ENCODE results near the gene CASR. TPM values are rescaled to one million over a fixed set of nuclear protein-coding genes. Genes with fewer than 3 reads are reported as not detected.
"Not testable (repeated sequence)": the region's sequence is repeated elsewhere in the genome, so short reads cannot be mapped to it uniquely, and the experiment has no call there.

Gene CASR, protein sequence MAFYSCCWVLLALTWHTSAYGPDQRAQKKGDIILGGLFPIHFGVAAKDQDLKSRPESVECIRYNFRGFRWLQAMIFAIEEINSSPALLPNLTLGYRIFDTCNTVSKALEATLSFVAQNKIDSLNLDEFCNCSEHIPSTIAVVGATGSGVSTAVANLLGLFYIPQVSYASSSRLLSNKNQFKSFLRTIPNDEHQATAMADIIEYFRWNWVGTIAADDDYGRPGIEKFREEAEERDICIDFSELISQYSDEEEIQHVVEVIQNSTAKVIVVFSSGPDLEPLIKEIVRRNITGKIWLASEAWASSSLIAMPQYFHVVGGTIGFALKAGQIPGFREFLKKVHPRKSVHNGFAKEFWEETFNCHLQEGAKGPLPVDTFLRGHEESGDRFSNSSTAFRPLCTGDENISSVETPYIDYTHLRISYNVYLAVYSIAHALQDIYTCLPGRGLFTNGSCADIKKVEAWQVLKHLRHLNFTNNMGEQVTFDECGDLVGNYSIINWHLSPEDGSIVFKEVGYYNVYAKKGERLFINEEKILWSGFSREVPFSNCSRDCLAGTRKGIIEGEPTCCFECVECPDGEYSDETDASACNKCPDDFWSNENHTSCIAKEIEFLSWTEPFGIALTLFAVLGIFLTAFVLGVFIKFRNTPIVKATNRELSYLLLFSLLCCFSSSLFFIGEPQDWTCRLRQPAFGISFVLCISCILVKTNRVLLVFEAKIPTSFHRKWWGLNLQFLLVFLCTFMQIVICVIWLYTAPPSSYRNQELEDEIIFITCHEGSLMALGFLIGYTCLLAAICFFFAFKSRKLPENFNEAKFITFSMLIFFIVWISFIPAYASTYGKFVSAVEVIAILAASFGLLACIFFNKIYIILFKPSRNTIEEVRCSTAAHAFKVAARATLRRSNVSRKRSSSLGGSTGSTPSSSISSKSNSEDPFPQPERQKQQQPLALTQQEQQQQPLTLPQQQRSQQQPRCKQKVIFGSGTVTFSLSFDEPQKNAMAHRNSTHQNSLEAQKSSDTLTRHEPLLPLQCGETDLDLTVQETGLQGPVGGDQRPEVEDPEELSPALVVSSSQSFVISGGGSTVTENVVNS
- not detected in 2 replicates for total RNA-seq

GRCh38 chr3:122183521-122183892, at the start of gene CASR:
Gene CASR (plus strand): TSS chr3:122183668. CDS start chr3:122254190, 70,522 bp downstream.
- DNase-seq (ENCODE audit: low read depth in 2 of 2): no peak

- DNase-seq (ENCODE audit: low read depth in 2 of 2): no peak
Measured at GRCh38 chr3:122146466-122146865, 37.0 kb upstream of the CASR start.

DNA sequence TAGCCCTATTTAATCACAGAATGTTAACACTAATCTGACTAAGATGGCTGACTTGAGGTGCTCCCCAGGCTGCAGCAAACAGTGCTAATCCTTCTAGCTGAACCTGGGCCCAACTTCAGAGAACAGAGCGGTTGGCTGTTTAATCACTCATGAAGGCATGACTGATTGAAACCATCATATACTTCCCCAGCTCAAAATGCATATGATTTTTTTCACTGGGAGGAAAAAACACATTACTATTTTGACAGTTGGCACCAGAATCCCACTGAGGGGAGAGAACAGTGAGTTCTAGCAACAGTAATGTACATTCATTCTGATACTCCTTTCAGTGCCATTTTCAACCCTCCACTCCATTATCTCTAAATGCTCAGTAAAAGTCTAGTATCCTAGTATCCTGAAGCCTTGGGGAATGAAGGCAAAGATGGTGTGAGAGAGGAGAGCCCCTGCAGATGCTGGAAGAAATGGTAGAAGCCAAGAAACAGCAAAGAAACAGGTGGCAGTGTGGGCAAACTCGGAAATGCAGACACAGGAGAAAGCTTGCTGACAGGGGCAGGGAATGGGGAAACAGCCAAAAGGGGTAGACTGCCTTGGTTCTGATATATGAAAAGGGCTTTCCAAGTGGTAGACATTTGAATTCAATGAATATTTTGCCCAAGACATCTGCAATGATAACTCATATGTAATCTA, 34.4 kb upstream of the CASR start:
- DNase-seq (ENCODE audit: low read depth in 2 of 2): no peak

- peak in 1 of 2 donors; percentile 7 for DNase-seq (ENCODE audit: low read depth in 2 of 2)
Measured at GRCh38 chr3:122151480-122151879, 32.0 kb upstream of the CASR start.

DNA sequence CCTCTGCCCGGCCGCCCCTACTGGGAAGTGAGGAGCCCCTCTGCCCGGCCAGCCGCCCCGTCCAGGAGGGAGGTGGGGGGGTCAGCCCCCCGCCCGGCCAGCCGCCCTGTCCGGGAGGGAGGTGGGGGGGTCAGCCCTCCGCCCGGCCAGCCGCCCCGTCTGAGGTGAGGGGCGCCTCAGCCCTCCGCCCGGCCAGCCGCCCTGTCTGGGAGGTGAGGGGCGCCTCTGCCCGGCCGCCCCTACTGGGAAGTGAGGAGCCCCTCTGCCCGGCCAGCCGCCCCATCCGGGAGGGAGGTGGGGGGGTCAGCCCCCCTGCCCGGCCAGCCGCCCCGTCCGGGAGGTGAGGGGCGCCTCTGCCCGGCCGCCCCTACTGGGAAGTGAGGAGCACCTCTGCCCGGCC, 18.5 kb upstream of the CASR start:
- not testable (repeated sequence) for DNase-seq (ENCODE audit: low read depth in 2 of 2)

DNA sequence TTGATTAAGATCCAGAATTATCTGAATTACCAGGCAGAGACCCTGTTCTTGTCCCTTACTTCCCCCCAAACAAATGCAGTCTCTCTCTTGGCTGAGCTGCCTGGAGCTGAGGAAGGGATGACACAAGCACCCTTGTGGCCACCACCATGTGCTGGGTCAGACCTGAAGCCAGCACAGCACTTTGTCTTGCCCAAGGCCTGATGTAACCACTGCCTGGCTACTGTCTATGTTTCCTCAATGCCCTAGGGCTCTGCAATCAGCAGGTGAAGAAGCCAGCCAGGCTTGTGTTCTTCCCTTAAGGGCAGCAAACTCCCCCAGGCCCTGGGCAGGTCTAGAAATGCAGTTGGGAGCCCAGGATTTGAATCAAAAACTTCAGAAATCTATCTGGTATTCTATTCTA, 15.8 kb upstream of the CASR start:
- DNase-seq (ENCODE audit: low read depth in 2 of 2): no peak

GRCh38 chr3:122168044-122168443, 15.4 kb upstream of the CASR start:
- no peak for DNase-seq (ENCODE audit: low read depth in 2 of 2)

- DNase-seq (ENCODE audit: low read depth in 2 of 2): no peak
Measured at GRCh38 chr3:122169911-122170310, 13.6 kb upstream of the CASR start.

DNA sequence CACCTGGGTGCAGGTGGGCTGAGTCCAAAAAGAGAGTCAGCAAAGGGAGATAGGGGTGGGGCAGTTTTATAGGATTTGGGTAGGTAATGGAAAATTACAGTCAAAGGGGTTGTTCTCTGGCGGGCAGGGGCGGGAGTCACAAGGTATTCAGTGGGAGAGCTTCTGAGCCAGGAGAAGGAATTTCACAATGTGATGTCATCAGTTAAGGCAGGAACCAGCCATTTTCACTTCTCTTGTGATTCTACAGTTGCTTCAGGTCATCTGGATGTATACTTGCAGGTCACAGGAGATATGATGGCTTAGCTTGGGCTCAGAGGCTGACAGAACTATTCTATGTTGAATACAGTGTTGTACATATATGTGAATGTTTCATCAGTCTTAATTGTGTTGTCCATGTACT, 12.1 kb upstream of the CASR start:
- not testable (repeated sequence) for DNase-seq (ENCODE audit: low read depth in 2 of 2)

GRCh38 chr3:122178711-122179110, 4.8 kb upstream of the CASR start:
- no peak for DNase-seq (ENCODE audit: low read depth in 2 of 2)

DNA sequence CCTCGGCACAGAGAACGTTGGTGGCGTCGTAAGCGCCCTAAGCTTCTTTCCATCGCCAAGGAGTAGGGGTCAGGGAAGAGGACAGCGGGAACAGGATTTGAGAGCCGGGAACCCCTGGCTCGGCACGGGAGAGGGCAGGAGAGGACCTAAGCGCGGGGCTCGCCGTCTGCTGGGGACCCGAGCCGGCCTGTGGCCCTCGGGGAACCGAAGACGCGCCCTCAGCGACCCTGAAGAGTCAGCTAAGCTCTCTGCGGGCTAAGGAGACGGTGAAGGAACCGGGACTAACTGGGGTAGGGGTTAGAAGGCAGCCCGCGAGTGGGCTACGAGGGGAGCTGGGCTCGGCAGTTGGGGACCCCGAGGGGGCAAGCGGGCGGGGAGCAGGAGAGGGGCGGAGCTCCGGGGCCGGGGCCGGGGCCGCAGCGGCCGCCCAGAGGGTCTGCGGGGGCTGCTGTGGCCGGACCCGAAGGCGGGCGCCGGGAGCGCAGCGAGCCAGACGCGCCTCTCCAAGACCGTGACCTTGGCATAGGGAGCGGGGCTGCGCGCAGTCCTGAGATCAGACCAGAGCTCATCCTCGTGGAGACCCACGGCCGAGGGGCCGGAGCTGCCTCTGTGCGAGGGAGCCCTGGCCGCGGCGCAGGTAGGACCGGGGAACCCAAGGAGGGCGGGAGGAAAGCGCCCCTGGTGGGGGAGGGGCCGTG, 574 bp downstream of the CASR start:
- DNase-seq (ENCODE audit: low read depth in 2 of 2): no peak

DNA sequence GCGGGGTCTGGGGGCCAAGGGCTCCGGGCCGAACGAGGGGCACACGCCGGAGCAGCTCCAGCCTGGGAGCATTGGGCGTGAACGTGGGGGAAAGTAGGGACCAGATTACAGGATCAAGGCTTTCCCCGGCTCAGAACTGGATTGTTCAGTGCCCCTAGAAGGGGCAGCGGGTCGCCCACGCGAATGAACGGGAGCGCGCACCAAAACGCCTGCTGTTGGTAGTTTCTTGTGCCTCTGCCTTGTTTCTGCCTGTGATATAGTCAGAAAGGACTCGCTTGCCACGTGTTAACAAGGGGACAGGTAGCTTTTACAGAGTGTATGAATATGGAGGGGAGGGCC, 1.1 kb downstream of the CASR start:
- DNase-seq (ENCODE audit: low read depth in 2 of 2): no peak

GRCh38 chr3:122186372-122186771, 2.9 kb downstream of the CASR start:
- DNase-seq (ENCODE audit: low read depth in 2 of 2): no peak

DNA sequence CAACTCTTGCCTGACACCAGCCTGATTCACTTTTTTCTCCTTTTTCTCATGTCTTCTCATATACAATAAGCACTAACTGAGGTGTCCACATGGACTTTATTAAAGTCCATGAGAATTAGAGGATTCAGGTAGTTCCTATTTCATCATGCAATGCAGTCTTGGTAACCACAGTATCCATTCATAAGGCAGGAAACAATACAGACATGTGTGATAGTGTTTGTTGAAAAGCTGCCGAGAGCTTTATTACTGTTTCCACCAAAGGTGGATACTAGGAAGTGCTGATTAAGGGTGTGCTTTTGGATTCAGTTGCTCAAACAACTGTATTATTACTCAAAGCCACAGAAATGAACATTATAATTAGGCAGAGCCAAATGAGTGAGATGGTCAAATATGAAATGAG, 5.3 kb downstream of the CASR start:
- DNase-seq (ENCODE audit: low read depth in 2 of 2): no peak

DNA sequence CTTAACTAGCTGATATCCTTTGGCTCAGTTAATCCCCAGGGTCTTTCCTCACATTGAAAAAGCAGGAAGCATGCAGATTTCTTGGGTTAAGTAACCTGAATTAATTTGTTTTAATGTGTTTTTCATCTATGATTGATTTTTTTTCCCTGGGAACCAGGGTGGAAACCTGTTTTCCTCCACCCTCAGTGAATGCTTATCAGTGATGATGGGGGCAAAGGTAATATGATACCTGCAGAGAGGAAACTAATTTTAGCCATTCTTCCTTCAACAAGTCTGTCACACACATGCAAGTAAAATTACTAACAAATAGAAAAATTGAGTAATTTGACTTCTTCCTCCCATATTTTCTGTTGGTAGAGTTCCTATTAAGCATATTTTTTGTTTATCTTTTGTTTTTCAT, 5.9 kb downstream of the CASR start:
- no peak for DNase-seq (ENCODE audit: low read depth in 2 of 2)

- DNase-seq (ENCODE audit: low read depth in 2 of 2): no peak
Measured at GRCh38 chr3:122190525-122190924, 7.1 kb downstream of the CASR start.

DNA sequence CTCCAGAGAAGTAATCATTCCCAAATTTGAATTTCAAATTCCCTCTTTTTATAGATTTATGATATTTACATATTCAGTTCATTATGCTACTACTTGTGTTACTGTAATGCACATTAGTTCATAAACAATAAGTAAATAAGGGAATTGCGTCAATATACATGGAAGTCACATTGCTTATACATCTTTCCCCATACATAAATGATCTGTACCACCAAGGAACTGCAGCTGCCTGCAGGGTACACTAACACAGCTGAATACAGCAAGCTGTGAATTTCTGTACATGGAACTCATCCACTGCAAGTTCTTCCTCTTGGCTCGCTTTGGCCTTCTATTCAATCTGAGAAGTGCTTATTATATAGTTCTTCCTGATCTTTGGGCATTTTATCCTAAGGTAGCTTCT, 15.5 kb downstream of the CASR start:
- no peak for DNase-seq (ENCODE audit: low read depth in 2 of 2)

GRCh38 chr3:122199552-122199951, 16.1 kb downstream of the CASR start:
- no peak for DNase-seq (ENCODE audit: low read depth in 2 of 2)

- no peak for DNase-seq (ENCODE audit: low read depth in 2 of 2)
Measured at GRCh38 chr3:122200661-122201060, 17.2 kb downstream of the CASR start.

GRCh38 chr3:122201476-122201875, 18.0 kb downstream of the CASR start:
- not testable (repeated sequence) for DNase-seq (ENCODE audit: low read depth in 2 of 2)

GRCh38 chr3:122208579-122208978, 25.1 kb downstream of the CASR start:
- DNase-seq (ENCODE audit: low read depth in 2 of 2): no peak

Data from dermis microvascular lymphatic vessel endothelial cell (primary cell).